Measurements from ENCODE around the gene PTPRD. TPM values are rescaled to one million over a fixed set of nuclear protein-coding genes. Genes with fewer than 3 reads are reported as not detected.

Gene PTPRD
- total and polyA plus RNA-seq, 2 donors (not counting 1 experiment from before 2014, with no cell fraction given) = not detected

- no peak for DNase-seq
- intact Hi-C loops (cut with micrococcal nuclease) = no loop called here
- Mint-ChIP-seq H3K9me3 (ENCODE audit: insufficient read depth) (no peaks in the 10 kb centered on the region), H3K27ac (no peak overlapping the region), H3K27me3 (no peaks in the 10 kb centered on the region), H3K4me3 (no peak overlapping the region), H3K4me1 (no peaks in the 10 kb centered on the region)
- Histone ChIP-seq H3K36me3 (replicated peaks in 1 of 2; ENCODE audit: control extremely low read depth in 1 of 2, control insufficient read depth in 1 of 2, extremely low read depth in 1 of 2, insufficient read depth in 2 of 2, low read length in 1 of 2) (no peaks in the 10 kb centered on the region), H4K20me1 (ENCODE audit: control insufficient read depth, insufficient read depth, low read length, poor library complexity, severe bottlenecking) (no peaks in the 10 kb centered on the region), H3K27me3 (replicated peaks in 1 of 4; ENCODE audit: control extremely low read depth in 1 of 4, control insufficient read depth in 3 of 4, insufficient read depth in 4 of 4, low read length in 3 of 4) (no peaks in the 10 kb centered on the region), H2AFZ (ENCODE audit: insufficient read depth, low read depth, low read length, poor library complexity, severe bottlenecking) (no peak overlapping the region), H3K9ac (ENCODE audit: low read length) (no peak overlapping the region), H3K27ac (ENCODE audit: low read length in 2 of 2) (no peak overlapping the region), H3K4me3 (ENCODE audit: control extremely low read depth in 1 of 5, extremely low read depth in 1 of 5, insufficient read depth in 1 of 5, low read depth in 2 of 5, low read length in 4 of 5) (no peak overlapping the region), H3K4me2 (replicated peaks; ENCODE audit: low read depth, low read length, poor library complexity, severe bottlenecking) (no peak overlapping the region), H3K9me3 (ENCODE audit: control extremely low read depth in 1 of 3, control insufficient read depth in 2 of 3, insufficient read depth in 1 of 3, low read length in 2 of 3) (peaks cover 0 to 10% (median 2%) of the 10 kb centered on the region in 3 donors), H3K79me2 (ENCODE audit: control insufficient read depth, insufficient read depth, low read length) (no peaks in the 10 kb centered on the region), H3K4me1 (ENCODE audit: control insufficient read depth in 2 of 2, insufficient read depth in 2 of 2, low read length in 2 of 2) (no peaks in the 10 kb centered on the region)
- no peak for ATAC-seq (ENCODE audit: low read depth)
- ChIA-PET CTCF (no interaction called here), POLR2A (no interaction called here)
- no peak for TF ChIP-seq EZH2 (IDR thresholded peaks at IDR 0.05; ENCODE audit: borderline replicate concordance, insufficient read depth, low read depth, low read length, poor library complexity, severe bottlenecking)
- TF ChIP-seq CTCF (IDR thresholded peaks at IDR 0.05) = no peak
These were observed 695.4 kb downstream of the PTPRD start for GRCh38 chr9:9917400-9917799.

- H3K79me2 ChIP-seq (ENCODE audit: control insufficient read depth, insufficient read depth, low read length) = no peaks in the 10 kb centered on the region
- no peak for ATAC-seq (ENCODE audit: low read depth)
- H4K20me1 ChIP-seq (ENCODE audit: control insufficient read depth, insufficient read depth, low read length, poor library complexity, severe bottlenecking) = no peaks in the 10 kb centered on the region
- Mint-ChIP-seq H3K27me3 (no peaks in the 10 kb centered on the region), H3K4me3 (no peak overlapping the region), H3K4me1 (no peaks in the 10 kb centered on the region), H3K9me3 (ENCODE audit: insufficient read depth) (no peaks in the 10 kb centered on the region), H3K27ac (no peak overlapping the region)
- intact Hi-C loops (cut with micrococcal nuclease) = no loop called here
- H3K36me3 ChIP-seq (replicated peaks in 1 of 2; ENCODE audit: control extremely low read depth in 1 of 2, control insufficient read depth in 1 of 2, extremely low read depth in 1 of 2, insufficient read depth in 2 of 2, low read length in 1 of 2) = no peaks in the 10 kb centered on the region
- no peak overlapping the region for H2AFZ ChIP-seq (ENCODE audit: insufficient read depth, low read depth, low read length, poor library complexity, severe bottlenecking)
- H3K27ac ChIP-seq (ENCODE audit: low read length in 2 of 2) = no peak overlapping the region
- CTCF ChIA-PET = interaction anchor here (1.1 kb wide), 1 partner anchor 30 kb away, joined by 3 read pairs; no protein-coding TSS in a partner anchor
- H3K9me3 ChIP-seq (ENCODE audit: control extremely low read depth in 1 of 3, control insufficient read depth in 2 of 3, insufficient read depth in 1 of 3, low read length in 2 of 3) = peaks cover 0 to 10% (median 2%) of the 10 kb centered on the region in 3 donors
- H3K4me1 ChIP-seq (ENCODE audit: control insufficient read depth in 2 of 2, insufficient read depth in 2 of 2, low read length in 2 of 2) = no peaks in the 10 kb centered on the region
- H3K4me2 ChIP-seq (replicated peaks; ENCODE audit: low read depth, low read length, poor library complexity, severe bottlenecking) = no peak overlapping the region
- no peak overlapping the region for H3K9ac ChIP-seq (ENCODE audit: low read length)
- H3K27me3 ChIP-seq (replicated peaks in 1 of 4; ENCODE audit: control extremely low read depth in 1 of 4, control insufficient read depth in 3 of 4, insufficient read depth in 4 of 4, low read length in 3 of 4) = no peaks in the 10 kb centered on the region
- POLR2A ChIA-PET = no interaction called here
- 90% methylated on average over 3 of the region's 3 CpGs for WGBS (ENCODE audit: insufficient coverage)
- no peak overlapping the region for H3K4me3 ChIP-seq (ENCODE audit: control extremely low read depth in 1 of 5, extremely low read depth in 1 of 5, insufficient read depth in 1 of 5, low read depth in 2 of 5, low read length in 4 of 5)
- DNase-seq = no peak
- no peak for TF ChIP-seq CTCF (IDR thresholded peaks at IDR 0.05)
- TF ChIP-seq EZH2 (IDR thresholded peaks at IDR 0.05; ENCODE audit: borderline replicate concordance, insufficient read depth, low read depth, low read length, poor library complexity, severe bottlenecking) = no peak
These were observed 698.6 kb downstream of the PTPRD start for GRCh38 chr9:9914174-9914573.

Measured in B cell (primary cell).